GM12873 (cell line): ENCODE data around the gene DNAJC1.

Source experiments
- TF ChIP-seq, protein P1 (sequence below): IDR thresholded peaks from 2 replicates; pipeline ENCODE4 v1.5.1; 2012; ENCODE audit warnings: low read depth, mild to moderate bottlenecking, moderate library complexity, low read length, control low read depth; ENCODE audit not compliant: insufficient read depth; ENCODE audit errors: missing control alignments

The DNAJC1 gene

DNA sequence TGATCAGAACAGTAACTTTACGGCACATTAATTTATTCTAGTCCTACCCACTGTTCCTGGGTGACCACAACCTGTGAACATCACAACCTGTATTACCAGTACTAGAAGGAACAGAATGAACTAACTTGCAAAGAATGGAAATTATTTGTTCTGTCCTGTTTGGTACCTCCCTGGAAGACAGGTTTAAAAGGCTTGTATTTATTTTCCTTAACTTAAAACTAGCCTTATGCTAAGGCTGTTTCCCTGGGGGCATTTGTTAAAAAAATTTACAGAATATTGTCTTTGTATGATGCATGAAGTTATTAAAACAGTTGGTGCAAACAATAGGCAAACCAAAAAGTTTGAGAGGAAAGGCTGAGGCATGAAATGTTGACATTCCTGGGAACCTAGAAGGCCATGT is 132.7 kb downstream of the DNAJC1 start:
- TF ChIP-seq, protein P1, sequence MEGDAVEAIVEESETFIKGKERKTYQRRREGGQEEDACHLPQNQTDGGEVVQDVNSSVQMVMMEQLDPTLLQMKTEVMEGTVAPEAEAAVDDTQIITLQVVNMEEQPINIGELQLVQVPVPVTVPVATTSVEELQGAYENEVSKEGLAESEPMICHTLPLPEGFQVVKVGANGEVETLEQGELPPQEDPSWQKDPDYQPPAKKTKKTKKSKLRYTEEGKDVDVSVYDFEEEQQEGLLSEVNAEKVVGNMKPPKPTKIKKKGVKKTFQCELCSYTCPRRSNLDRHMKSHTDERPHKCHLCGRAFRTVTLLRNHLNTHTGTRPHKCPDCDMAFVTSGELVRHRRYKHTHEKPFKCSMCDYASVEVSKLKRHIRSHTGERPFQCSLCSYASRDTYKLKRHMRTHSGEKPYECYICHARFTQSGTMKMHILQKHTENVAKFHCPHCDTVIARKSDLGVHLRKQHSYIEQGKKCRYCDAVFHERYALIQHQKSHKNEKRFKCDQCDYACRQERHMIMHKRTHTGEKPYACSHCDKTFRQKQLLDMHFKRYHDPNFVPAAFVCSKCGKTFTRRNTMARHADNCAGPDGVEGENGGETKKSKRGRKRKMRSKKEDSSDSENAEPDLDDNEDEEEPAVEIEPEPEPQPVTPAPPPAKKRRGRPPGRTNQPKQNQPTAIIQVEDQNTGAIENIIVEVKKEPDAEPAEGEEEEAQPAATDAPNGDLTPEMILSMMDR = no peak

DNA sequence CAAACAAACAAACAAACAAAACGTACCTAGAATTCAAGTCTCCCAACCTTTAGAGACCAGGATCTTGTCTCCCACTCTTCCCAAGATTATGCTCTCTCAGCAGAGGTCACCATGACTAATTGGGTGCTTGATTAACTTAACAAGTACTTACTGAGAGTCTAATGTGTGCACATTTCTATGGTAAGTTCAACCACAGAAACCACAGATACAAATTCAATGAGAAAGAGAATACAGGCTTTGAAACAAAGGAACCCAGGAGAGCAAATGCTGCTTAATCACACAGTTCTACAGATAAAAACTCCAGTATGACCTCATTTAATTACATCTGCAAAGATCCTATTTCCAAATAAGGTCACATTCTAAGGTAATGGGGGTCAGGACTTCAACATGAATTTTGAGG is 142.8 kb downstream of the DNAJC1 start:
- TF ChIP-seq, protein P1 = no peak

DNA sequence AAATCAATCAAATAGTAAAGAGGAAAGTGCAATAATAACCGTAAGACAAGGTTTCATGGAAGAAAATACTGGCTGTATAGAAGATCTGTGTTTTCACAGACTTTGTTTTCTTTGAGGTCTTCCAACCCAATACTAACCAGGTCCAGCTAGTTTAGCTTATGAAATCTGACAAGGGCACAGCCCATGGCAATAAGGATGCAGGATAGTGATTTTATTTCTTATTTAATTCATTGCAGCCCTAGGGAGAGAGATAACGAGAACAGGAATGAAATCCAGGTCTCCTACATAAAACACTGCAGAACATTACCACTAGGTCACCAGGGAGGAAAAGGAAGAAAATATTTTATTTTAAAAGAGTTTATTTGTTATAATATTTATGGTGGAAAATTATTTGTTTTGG is 145.1 kb downstream of the DNAJC1 start:
- TF ChIP-seq, protein P1 = no peak

DNA sequence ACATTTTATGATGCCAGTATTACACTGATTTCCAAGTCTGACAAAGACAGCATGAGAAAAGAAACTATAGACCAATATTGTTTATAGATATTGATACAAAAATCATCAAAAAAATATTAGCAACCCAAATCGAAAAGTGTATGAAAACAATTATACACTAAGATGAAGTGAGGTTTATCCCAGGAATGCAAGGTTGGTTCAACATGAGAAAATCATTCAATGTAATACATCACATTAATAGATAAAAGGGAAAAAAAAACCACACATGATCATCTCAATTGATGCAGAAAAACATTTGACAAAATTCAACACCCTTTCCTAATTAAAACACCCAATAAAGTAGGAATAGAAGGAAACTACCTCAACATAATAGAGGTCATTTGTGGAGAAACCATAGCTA is 153.9 kb downstream of the DNAJC1 start:
- TF ChIP-seq, protein P1 = no peak

DNA sequence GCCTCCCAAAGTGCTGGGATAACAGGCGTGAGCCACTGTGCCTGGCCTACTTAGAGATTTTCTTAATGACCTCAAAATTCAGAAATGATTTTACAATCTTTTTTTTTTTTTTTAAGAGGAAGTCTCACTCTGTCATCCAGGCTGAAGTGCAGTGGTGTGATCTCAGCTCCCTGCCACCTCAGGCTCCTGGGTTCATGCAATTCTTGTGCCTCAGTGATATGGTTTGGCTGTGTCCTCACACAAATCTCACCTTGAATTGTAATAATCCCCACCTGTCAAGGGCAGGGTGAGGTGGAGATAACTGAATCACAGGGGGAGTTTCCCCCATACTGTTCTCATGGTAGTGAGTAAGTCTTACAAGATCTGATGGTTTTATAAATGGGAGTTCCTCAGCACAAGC is 159.9 kb downstream of the DNAJC1 start:
- TF ChIP-seq, protein P1 = no peak

DNA sequence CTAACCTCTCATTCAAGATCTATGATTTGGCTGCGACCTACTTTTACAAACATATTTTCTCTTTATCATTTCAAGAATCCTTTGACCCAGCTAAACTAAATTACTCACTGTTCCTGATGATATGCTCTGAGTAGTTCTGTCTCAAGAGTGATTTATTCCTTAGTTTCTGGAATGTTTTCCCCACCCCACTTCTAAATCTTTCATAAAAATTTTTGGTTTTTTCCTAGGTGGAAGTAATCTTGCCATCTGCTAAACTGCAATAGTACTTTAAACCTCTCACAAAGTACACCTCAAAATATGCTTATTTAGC is 170.8 kb downstream of the DNAJC1 start:
- TF ChIP-seq, protein P1 = no peak

DNA sequence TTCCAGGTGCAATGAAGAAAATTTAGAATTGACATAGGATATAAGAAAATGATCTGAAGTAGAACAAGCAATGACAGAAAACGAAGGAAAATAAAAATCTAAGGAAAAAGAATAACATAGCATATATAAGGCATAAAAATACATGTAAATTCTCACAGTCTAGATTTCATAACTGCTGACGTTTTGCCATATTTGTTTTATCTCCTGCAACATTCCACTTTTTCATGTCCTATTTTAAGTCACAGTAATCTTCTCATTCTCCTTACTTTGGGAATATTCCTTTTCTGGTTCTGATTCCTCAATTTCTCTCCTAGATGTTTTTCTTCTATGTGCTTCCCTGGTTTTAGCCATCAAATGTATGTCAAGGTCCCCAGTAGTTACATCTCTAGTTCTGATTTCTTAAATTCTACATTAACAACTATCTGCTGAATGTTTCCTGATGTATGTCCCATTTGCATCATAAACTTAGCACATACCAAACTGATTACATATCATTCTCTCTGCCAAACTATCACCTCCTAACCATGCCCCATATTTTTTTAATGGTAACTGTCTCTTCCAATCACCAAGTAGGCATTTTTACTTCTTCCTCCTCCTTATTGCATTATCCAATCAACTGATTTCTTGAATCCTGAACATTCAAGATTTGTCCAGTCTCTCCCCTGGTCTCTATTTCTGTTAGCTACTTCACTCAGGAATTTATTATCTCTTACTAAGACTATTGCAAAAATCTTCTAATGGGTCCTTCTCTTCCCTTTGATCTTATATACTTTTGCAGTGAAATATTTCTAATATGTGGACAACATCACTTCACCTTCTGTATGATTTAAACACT is 171.3 kb downstream of the DNAJC1 start:
- TF ChIP-seq, protein P1 = no peak
